AG20443 (cell line): ENCODE data around the gene FSIP1.

Experiments
- DNase-seq: peaks from one replicate; pipeline ENCODE4 v3.0.0; 2012; ENCODE audit warnings: low spot score, mixed read lengths

The FSIP1 gene

DNA sequence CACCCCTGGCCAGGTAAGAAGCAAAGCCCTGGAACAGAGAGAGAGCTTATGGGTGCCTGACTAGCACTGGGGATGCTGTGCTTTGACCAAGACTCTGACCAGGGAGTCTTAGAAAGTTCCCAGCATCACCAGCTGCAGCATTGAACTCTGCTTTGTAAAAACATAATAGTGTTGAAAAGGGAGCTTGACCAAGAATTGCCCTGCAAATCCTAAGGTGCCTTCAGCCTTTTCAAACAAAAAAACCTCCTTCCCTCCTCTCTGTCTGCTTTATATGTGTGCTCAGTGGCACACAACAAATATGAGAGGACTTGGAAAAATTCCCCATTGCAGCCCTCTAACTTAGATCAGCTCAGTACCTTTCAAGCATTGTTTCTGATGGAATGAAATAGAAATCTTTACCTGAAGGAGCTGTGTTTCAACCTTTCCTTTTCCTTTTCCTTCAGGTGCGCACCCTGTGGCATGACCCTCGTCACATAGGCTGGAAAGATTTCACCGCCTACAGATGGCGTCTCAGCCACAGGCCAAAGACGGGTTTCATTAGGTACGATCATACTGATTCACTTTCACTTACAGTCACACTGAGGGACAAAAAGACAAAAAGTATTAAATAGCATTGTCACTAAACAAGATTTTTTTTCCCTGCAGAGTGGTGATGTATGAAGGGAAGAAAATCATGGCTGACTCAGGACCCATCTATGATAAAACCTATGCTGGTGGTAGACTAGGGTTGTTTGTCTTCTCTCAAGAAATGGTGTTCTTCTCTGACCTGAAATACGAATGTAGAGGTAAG is 188.8 kb downstream of the FSIP1 start:
- DNase-seq: no peak

DNA sequence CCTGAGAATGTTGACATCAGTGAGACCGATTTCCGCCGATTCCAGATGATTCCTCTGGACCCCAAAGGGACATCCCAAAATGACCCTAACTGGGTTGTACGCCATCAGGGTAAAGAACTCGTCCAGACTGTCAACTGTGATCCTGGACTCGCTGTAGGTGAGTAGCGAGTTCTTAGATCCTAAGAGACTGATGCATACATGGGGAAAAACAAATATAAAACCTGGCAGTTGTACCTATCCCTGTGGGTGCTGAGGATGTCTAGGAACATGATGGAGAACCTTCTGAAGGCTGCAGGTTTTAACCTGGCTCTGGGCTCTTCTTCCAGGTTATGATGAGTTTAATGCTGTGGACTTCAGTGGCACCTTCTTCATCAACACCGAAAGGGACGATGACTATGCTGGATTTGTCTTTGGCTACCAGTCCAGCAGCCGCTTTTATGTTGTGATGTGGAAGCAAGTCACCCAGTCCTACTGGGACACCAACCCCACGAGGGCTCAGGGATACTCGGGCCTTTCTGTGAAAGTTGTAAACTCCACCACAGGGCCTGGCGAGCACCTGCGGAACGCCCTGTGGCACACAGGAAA is 189.5 kb downstream of the FSIP1 start:
- DNase-seq: no peak

DNA sequence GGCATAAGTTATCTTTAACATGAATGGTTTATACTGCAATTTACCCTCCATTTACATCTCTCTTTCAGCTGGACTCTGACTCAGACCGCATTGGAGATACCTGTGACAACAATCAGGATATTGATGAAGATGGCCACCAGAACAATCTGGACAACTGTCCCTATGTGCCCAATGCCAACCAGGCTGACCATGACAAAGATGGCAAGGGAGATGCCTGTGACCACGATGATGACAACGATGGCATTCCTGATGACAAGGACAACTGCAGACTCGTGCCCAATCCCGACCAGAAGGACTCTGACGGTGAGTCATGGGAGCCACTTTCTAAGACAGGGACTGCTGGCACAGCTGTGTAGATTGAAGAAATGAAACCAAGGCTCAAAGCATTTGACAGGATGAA is 190.1 kb downstream of the FSIP1 start:
- no peak for DNase-seq

DNA sequence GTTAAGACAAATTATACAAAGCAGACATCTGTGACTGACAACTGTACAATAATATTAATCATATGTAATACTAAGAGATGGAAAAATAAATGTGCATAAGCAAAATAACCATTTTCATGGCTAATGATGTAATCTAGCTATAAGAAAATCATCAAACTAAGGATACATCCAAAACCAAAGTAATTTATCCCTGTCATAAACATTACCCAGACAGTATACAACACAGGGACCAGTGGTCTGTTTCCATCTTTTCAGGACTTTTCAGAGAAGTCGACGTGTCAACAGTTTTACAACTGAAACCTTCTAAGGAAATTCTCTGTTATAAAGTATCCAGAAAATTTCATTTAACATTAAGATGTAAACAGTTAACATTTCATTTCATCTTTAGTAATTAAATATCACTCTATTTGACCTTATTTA is 190.7 kb downstream of the FSIP1 start:
- DNase-seq: no peak

DNA sequence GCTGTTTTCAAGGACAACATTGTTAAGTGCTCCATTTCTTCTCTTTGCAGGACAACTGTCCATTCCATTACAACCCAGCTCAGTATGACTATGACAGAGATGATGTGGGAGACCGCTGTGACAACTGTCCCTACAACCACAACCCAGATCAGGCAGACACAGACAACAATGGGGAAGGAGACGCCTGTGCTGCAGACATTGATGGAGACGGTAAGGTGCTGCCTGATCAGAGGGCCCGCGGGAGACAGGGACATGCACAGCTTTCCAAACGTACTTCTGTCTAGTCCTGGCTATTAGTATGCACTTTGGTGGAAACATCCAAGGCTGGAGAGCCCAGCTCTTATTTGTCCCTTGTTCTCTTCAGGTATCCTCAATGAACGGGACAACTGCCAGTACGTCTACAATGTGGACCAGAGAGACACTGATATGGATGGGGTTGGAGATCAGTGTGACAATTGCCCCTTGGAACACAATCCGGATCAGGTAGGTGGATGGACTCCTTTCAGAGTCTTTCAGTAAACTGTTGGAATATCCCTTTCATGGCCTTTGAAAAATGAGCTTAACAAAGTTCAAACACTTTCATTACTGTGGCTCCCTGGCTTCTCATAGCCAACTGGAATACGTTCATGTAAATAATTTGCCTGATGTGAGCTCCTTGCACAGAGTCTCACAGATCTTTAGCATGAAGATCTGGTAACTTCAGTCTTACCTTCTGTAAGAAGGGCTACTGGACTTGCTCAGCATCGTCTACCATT is 191.3 kb downstream of the FSIP1 start:
- no peak for DNase-seq

DNA sequence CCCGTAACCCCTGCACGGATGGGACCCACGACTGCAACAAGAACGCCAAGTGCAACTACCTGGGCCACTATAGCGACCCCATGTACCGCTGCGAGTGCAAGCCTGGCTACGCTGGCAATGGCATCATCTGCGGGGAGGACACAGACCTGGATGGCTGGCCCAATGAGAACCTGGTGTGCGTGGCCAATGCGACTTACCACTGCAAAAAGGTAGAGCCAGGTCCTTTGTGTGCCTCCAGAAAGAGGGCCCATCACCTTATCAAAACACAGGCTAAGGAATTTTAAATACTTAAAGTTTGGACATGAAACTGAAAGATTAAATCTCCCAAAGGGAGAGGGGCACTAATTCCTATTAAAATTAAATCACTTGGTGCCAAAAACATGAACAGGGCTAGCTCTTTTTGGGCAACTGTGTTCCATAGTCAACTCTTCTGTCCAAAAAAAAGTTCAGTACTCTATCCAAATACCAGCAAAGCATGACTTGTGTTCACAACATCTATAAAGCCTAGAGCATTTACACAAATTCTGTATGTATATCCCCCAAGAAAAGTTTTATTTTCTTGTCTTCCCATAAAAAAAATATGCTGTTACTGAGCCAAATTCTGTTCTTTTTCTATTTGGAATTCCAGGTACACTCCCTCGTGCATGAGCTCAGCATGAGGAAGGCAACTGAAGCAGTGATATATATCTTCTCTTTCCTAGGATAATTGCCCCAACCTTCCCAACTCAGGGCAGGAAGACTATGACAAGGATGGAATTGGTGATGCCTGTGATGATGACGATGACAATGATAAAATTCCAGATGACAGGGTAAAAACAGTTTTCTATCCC is 192.6 kb downstream of the FSIP1 start:
- DNase-seq: no peak

DNA sequence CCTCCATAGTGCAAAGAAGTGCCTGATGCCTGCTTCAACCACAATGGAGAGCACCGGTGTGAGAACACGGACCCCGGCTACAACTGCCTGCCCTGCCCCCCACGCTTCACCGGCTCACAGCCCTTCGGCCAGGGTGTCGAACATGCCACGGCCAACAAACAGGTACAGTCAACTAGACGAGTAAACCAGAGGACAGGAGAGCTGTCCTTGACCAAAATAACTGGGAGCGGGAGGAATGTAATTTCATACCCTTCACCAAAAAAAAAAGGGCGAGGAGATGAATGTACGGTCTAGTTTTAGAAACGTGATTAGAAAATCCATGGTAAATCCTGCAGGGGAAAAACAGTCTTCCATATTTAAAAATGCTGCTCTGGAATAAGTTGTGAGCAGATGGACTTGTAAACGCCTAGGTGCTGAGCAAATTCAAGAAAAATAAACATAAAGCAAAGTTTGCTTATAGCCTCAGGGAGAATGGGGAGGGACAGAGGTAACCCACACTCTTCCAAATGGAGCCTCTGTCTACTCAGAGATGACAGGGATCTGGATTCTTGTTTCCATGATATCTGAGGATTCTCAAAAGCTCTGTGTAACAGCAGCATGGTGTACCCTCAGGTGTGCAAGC is 193.3 kb downstream of the FSIP1 start:
- DNase-seq: no peak

DNA sequence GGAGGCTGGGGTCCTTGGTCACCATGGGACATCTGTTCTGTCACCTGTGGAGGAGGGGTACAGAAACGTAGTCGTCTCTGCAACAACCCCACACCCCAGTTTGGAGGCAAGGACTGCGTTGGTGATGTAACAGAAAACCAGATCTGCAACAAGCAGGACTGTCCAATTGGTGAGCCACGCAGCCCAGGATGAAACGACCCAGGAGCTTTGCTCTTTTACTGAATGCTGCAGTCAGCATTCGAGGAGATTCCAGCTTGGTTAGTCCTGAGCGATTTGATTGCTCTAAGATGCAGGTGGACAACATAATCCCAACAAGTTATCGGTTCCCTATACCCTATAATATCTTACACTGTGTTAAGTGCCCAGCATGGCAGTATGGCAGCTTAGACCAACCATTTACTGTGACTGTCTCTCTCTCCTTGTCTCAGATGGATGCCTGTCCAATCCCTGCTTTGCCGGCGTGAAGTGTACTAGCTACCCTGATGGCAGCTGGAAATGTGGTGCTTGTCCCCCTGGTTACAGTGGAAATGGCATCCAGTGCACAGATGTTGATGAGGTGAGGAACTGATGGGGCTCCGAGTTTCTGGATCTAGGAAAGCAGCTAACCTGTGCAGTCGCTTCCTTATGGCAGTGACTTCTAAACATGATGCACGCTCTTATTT is 194.0 kb downstream of the FSIP1 start:
- no peak for DNase-seq

DNA sequence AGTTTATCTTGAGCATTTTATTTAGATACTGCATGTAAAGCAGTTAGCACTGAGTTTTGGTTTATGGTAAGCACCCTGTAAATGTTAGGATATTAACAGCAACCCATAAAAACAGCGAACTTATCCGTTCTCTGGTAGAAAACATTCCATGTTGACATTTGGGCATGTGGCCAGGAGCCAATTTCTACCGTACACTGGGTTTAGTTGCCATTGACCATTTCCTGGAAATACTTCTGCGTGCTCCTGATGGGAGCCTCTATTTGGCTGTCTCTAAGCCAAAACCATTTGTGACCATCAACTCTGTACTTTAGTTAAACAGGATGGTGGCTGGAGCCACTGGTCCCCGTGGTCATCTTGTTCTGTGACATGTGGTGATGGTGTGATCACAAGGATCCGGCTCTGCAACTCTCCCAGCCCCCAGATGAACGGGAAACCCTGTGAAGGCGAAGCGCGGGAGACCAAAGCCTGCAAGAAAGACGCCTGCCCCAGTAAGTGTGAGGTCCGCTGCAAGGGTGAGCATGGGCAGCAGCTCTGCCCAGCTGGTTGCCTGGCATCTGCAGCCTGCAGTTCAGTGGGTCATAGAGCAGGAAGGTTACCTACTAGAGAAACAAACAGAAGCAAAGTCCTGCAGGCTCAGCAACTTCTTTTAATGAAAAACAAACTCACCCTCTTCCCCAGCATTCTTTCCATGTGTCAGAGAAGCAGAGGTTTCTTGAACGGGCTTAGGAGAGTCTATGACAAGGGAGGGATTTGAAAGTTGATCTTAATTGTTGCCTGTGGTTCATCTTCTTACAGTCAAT is 194.7 kb downstream of the FSIP1 start:
- DNase-seq: no peak

DNA sequence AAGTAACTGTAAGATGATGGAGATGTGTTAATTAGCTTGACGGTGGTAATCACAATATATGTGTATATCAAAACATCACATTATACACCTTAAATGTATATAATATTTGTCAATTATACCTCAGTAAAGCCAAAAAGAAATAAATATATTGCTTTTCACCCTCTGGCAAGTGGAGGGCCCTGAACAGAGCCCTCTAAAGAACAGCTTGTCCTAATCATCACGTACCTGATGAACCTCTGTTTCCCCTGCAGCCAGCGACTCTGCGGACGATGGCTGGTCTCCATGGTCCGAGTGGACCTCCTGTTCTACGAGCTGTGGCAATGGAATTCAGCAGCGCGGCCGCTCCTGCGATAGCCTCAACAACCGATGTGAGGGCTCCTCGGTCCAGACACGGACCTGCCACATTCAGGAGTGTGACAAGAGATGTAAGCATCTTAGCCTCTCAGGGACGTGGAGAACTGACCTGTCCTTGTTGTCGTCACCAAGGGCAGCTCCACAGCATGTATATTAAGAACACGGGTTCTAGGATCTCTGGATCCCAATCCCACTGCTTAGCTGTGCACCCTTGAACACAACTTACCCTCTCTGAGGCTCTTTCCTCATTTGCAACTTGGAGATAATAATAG is 195.4 kb downstream of the FSIP1 start:
- DNase-seq: no peak

DNA sequence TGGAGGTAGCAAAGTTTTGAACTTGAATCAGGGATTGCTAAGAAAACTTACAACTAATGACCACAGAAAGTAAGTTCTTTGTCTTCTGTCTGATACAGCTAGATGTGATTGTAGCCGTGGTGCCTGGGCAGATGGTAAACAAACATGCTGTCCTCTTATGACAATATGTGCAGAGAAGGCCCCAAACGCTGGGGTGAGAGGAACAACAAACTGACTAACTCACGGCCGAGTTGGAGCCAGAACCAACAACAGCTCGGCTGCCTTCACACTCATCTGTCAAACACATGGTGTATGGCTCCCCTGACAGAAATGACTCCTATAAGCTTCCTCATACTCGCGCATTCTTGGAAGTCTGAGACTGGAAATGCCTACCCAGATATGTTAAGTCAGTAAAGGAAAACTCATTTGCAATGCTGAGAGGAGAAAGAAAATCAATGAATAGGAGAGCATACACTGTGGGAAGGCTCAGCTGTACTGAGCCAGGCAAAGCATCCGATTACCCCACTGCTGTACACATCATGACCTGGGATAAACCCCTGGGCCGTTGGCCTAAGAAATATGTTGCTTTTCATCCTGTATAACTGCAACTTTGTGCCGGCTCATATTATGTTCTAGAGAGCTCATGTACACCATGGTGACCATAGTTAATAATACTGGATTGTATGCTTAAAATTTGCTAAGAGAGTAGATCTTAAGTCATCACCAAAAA is 196.1 kb downstream of the FSIP1 start:
- no peak for DNase-seq

DNA sequence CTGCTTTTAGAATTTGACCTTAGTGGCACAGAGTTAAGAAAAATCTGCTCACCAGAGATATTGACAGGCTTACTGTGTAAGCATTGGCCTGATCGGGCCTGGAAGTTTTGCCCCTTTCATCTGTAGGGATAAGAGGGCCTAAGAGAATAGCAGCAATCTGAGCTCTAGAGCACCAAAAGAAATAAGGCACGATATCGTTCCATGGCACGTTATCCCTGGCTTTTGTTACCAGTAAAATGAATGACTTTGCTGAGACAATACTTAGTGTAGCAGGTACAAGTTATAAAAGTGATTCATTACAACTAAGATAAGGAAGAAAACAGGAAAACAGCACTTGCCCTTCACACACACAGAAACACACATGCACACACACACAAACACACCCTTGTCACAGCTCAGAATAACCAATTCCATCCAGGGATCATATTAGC is 196.8 kb downstream of the FSIP1 start:
- no peak for DNase-seq

DNA sequence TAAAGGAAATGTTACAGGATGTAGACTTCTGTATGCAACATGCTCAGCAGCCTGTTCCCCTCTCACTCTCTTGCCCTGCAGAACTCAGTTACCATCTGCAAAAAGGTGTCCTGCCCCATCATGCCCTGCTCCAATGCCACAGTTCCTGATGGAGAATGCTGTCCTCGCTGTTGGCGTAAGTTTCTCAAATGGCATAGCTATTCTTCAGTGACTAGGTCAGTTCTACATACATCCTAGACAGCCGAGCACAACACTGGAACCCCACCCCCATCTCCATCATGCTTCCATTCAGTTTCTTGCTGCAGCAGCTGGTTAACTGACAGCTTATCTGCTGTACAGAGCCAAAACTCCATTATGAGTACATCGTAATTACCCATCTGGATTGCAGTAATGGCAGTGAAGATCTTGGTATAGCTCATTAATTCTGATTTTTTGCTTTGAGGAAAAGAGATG is 197.2 kb downstream of the FSIP1 start:
- no peak for DNase-seq

DNA sequence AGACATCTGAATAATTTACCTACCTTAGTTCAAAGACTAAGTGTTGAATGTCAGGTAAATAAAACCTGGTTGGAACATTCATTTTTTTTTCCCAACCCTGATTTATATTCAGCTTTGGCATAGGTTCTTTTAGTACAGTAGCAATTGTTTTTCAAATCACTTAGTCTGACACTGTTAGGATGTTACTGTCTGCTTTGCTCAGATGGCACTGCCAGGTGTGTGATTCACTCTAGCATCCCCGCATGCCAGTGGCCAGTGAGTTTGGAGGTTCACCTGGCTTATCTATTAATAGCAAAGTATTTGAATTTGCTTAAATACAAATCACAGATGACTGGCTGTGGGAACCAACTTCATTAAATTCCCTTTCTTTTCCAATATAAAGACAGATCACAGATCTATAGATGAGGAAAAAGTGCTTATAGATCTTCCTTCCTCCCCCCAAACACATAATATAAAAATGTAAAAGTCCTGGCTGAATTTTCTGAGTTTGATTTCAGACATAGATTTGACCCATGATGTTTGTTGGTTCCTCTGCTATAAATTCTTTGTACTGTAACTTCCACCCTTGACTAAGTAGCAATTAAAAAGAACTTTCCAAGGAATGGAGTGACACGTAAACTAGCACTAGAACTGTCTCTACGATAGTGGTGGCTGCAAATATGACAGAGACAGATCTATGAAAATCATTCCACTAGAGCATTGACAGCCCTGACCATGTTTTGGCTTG is 197.8 kb downstream of the FSIP1 start:
- DNase-seq: no peak

DNA sequence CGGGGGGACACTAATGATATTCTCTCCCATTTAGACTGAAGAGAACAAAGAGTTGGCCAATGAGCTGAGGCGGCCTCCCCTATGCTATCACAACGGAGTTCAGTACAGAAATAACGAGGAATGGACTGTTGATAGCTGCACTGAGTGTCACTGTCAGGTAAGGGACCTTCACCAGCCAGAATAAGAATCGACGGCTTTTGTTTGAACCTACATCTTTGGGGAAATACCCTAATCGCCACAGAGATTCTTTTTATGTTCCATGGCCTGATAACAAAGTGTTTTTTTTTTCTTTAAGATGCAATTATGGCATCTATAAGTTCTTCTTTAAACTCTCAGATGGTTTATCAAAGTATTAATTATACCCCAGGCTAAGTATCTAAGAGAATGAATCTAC is 198.4 kb downstream of the FSIP1 start:
- no peak for DNase-seq

DNA sequence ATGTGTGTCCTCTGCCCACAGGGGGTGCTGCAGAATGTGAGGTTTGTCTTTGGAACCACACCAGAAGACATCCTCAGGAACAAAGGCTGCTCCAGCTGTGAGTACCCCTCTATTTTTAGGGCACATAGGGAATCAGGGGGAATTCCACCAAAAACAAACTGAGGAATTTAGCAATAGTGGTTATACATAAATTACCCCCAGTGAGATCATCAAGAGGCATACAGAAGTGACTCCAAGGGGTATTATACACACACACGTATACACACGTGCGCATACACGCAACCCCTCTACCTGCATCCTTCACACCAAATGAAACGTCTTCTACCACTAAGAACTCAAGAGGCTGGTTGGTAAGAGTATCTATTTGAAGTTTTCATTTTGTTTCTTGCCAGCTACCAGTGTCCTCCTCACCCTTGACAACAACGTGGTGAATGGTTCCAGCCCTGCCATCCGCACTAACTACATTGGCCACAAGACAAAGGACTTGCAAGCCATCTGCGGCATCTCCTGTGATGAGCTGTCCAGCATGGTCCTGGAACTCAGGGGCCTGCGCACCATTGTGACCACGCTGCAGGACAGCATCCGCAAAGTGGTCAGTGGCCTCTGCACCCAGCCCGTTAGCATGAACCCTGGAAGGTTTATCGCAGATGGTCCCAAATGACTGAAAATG is 198.9 kb downstream of the FSIP1 start:
- no peak for DNase-seq

DNA sequence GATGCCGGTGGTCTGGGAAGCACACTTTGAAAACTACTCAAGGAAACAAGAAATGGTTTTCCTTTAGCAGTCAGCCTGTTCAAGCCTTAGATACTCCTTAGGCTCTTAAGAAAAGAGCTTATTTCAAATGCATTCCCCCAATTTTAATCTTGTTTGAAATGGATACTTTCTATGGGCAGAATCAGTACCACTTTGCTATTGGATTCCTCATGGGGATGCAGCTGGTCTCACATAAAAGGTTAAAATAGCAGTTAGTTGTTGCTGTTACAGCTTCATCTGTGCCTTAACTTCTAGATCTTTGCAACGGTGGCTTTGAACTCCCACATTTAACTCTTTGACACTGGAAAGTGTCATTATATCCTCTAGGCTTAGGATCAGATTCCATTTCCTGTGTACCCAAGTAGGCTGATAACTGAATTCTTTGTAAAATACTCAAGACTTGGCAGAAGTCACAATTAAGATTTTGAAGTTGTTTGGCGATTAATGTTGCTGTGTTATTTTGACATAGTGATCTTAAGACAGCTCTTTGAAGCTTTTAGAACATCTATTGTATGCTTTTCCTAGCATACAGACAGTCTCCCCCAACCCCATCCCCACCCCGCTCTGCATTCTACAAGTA is 199.6 kb downstream of the FSIP1 start:
- no peak for DNase-seq
